ENCODE data around the gene BAG3. TPM values are rescaled to one million over a fixed set of nuclear protein-coding genes. Genes with fewer than 3 reads are reported as not detected.

BAG3 gene
- total RNA-seq, 4 donors from 2014 or later = 22.5 to 85.7 (median 32.4) TPM

- H3K27me3 ChIP-seq = no peaks in the 10 kb centered on the region
- 75 to 91% methylated on average over 4 to 6 of the region's 6 CpGs for WGBS, 2 donors (ENCODE audit: low coverage in 1 of 2)
- peaks cover 0 to 3% of the 10 kb centered on the region in 2 donors for H3K9me3 ChIP-seq
- DNase-seq = no peak
- H3K4me1 ChIP-seq = peaks cover 0 to 5% (median 3%) of the 10 kb centered on the region in 4 donors
- H3K36me3 ChIP-seq = no peaks in the 10 kb centered on the region
- no peak overlapping the region for H3K4me3 ChIP-seq
- H3K27ac ChIP-seq = no peak overlapping the region
- intact Hi-C loops (cut with DNase I; ENCODE audit: low total_unique reads) = no loop called here
- TF ChIP-seq POLR2AphosphoS5 (IDR thresholded peaks at IDR 0.05) = no peak
- no peak for TF ChIP-seq EP300 (IDR thresholded peaks at IDR 0.05; ENCODE audit: low read depth)
- TF ChIP-seq POLR2A (IDR thresholded peaks at IDR 0.05) = no peak
- no peak for TF ChIP-seq CTCF (IDR thresholded peaks at IDR 0.05)
- in situ Hi-C loops (cut with MboI; ENCODE audit: low pct_ligation_motif_present in 1 of 4, low pct_unique_long_range_greater_than_20kb in 1 of 4, low sequenced_read_pairs in 3 of 4) = no loop called here
Observed at GRCh38 chr10:119640384-119640783, 10.8 kb upstream of the BAG3 start.

- Histone ChIP-seq H3K9me3 (peaks cover 0 to 3% of the 10 kb centered on the region in 2 donors), H3K27ac (no peak overlapping the region), H3K27me3 (no peaks in the 10 kb centered on the region), H3K36me3 (no peaks in the 10 kb centered on the region), H3K4me3 (no peak overlapping the region), H3K4me1 (peaks cover 0 to 5% (median 3%) of the 10 kb centered on the region in 4 donors)
- TF ChIP-seq CTCF (IDR thresholded peaks at IDR 0.05) (no peak), POLR2AphosphoS5 (IDR thresholded peaks at IDR 0.05) (no peak), EP300 (IDR thresholded peaks at IDR 0.05; ENCODE audit: low read depth) (no peak), POLR2A (IDR thresholded peaks at IDR 0.05) (no peak)
- in situ Hi-C loops (cut with MboI; ENCODE audit: low pct_ligation_motif_present in 1 of 4, low pct_unique_long_range_greater_than_20kb in 1 of 4, low sequenced_read_pairs in 3 of 4) (no loop called here), intact Hi-C loops (cut with DNase I; ENCODE audit: low total_unique reads) (no loop called here)
- 63 to 66% methylated on average over 5 to 8 of the region's 8 CpGs for WGBS, 2 donors (ENCODE audit: low coverage in 1 of 2)
- DNase-seq = no peak
Observed at GRCh38 chr10:119640875-119641526, 10.2 kb upstream of the BAG3 start.

GRCh38 chr10:119642556-119643111, 8.5 kb upstream of the BAG3 start:
- WGBS, 2 donors (ENCODE audit: low coverage in 1 of 2) = 94 to 100% methylated on average over 1 to 2 of the region's 2 CpGs
- intact Hi-C loops (cut with DNase I; ENCODE audit: low total_unique reads) (no loop called here), in situ Hi-C loops (cut with MboI; ENCODE audit: low pct_ligation_motif_present in 1 of 4, low pct_unique_long_range_greater_than_20kb in 1 of 4, low sequenced_read_pairs in 3 of 4) (no loop called here)

More at GRCh38 chr10:119642556-119643111, 8.5 kb upstream of the BAG3 start:
- Histone ChIP-seq H3K36me3 (no peaks in the 10 kb centered on the region), H3K27me3 (no peaks in the 10 kb centered on the region), H3K9me3 (peaks cover 0 to 3% of the 10 kb centered on the region in 2 donors), H3K27ac (no peak overlapping the region), H3K4me1 (peaks cover 0 to 5% (median 3%) of the 10 kb centered on the region in 4 donors), H3K4me3 (no peak overlapping the region)
- no peak for TF ChIP-seq POLR2A (IDR thresholded peaks at IDR 0.05)
- no peak for TF ChIP-seq CTCF (IDR thresholded peaks at IDR 0.05)
- TF ChIP-seq EP300 (IDR thresholded peaks at IDR 0.05; ENCODE audit: low read depth) = no peak
- TF ChIP-seq POLR2AphosphoS5 (IDR thresholded peaks at IDR 0.05) = no peak
- no peak for DNase-seq

All from transverse colon (tissue), 4 donors.